Measurements from ENCODE around the gene ASB6. TPM values are rescaled to one million over a fixed set of nuclear protein-coding genes. Genes with fewer than 3 reads are reported as not detected.

The ASB6 gene
- total RNA-seq, 6 donors from 2014 or later, result 15.4 to 51.3 (median 21.9) TPM

DNA sequence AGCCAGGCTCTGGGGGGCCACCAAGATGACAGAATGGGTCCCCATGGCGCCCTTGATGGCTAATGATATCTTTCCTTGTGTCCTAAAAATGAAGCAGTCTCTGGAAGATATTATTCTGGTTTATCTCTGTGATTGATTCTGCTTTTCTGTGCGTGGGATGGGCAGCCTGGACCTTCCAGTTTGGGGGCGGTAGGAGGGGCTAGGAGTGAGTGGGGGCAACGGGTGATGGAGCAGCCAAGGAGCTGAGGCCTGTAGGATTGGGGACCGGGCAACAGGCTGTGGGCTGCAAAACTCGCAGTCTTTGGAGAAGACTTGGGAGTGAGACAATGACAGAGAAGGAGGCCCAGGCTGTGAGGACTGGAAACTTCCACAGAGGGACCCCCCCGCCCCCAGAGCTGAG, 32.3 kb upstream of the ASB6 start:
- Histone ChIP-seq H3K36me3 (no peaks in the 10 kb centered on the region), H3K9me3 (no peaks in the 10 kb centered on the region), H3K4me3 (no peak overlapping the region), H3K27me3 (no peaks in the 10 kb centered on the region), H3K4me1 (no peaks in the 10 kb centered on the region), H3K27ac (no peak overlapping the region)
- 77 to 80% methylated on average over 7 of the region's 7 CpGs for WGBS, 2 donors
- no peak for ATAC-seq (ENCODE audit: low FRiP score in 2 of 2)
- DNase-seq, result no peak
- TF ChIP-seq, protein P1, sequence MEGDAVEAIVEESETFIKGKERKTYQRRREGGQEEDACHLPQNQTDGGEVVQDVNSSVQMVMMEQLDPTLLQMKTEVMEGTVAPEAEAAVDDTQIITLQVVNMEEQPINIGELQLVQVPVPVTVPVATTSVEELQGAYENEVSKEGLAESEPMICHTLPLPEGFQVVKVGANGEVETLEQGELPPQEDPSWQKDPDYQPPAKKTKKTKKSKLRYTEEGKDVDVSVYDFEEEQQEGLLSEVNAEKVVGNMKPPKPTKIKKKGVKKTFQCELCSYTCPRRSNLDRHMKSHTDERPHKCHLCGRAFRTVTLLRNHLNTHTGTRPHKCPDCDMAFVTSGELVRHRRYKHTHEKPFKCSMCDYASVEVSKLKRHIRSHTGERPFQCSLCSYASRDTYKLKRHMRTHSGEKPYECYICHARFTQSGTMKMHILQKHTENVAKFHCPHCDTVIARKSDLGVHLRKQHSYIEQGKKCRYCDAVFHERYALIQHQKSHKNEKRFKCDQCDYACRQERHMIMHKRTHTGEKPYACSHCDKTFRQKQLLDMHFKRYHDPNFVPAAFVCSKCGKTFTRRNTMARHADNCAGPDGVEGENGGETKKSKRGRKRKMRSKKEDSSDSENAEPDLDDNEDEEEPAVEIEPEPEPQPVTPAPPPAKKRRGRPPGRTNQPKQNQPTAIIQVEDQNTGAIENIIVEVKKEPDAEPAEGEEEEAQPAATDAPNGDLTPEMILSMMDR (IDR thresholded peaks at IDR 0.05), result no peak
- TF ChIP-seq POLR2AphosphoS5 (IDR thresholded peaks at IDR 0.05) (no peak), POLR2A (IDR thresholded peaks at IDR 0.05) (no peak), EP300 (IDR thresholded peaks at IDR 0.05) (no peak)

DNA sequence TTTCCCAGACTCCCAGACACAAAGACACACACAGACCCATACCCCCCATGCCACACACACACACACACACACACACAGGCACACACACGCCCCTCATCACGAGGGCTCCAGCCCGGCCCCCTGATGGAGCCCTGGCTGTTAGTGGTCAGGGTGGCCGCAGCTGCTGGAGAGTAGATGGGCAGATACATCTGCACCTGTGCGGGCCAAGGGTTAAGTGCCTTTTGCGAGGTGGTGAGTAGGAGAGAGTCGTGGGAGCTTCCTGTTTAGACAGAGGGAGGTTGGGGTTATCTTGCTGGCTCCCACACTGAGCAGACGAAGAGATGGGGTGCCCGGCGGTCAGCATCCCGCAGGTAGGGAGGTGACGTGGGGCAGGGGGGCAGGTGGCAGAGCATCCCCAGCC, 31.7 kb upstream of the ASB6 start:
- no peak overlapping the region for H3K27ac ChIP-seq
- ATAC-seq (ENCODE audit: low FRiP score in 2 of 2) (no peak), DNase-seq (no peak)
- no peaks in the 10 kb centered on the region for H3K4me1 ChIP-seq
- no peaks in the 10 kb centered on the region for H3K36me3 ChIP-seq
- WGBS, 2 donors, result 57 to 63% methylated on average over 7 to 12 of the region's 12 CpGs
- H3K4me3 ChIP-seq, result no peak overlapping the region
- no peaks in the 10 kb centered on the region for H3K27me3 ChIP-seq
- no peaks in the 10 kb centered on the region for H3K9me3 ChIP-seq
- TF ChIP-seq POLR2AphosphoS5 (IDR thresholded peaks at IDR 0.05) (no peak), POLR2A (IDR thresholded peaks at IDR 0.05) (no peak), EP300 (IDR thresholded peaks at IDR 0.05) (no peak)
- TF ChIP-seq, protein P1 (IDR thresholded peaks at IDR 0.05), result no peak

GRCh38 chr9:129672702-129673101, 30.8 kb upstream of the ASB6 start:
- H3K9me3 ChIP-seq, result no peaks in the 10 kb centered on the region
- H3K36me3 ChIP-seq, result no peaks in the 10 kb centered on the region
- H3K27me3 ChIP-seq, result peaks cover 0 to 2% (median 0%) of the 10 kb centered on the region in 4 donors
- H3K4me1 ChIP-seq, result no peaks in the 10 kb centered on the region
- no peak overlapping the region for H3K27ac ChIP-seq
- H3K4me3 ChIP-seq, result no peak overlapping the region
- 81% methylated on average over 8 of the region's 8 CpGs for WGBS, 2 donors
- no peak for ATAC-seq (ENCODE audit: low FRiP score in 2 of 2)
- DNase-seq, result no peak
- TF ChIP-seq EP300 (IDR thresholded peaks at IDR 0.05) (no peak), POLR2AphosphoS5 (IDR thresholded peaks at IDR 0.05) (no peak), POLR2A (IDR thresholded peaks at IDR 0.05) (no peak)
- TF ChIP-seq, protein P1 (IDR thresholded peaks at IDR 0.05), result no peak

DNA sequence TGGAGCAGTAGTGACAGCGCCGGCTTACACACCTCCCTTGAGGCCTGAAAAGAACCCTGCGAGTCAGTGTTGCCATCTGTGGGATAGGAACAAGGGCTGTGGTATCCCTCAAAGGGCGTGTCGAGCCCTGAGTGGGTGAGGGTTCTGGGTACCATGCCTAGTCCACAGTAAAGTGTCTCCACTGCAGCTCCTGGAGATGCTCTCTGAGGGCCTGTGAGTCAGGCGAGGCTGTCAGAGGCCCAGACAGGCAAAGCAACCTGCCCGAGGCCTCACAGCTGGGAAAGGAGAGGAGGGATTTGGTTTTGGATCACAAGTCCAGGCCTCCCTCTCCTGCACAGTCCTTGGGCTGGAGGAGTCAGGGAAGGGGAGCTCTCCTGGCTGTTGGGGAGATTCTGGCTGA, 29.6 kb upstream of the ASB6 start:
- H3K27me3 ChIP-seq, result peaks cover 0 to 9% (median 4%) of the 10 kb centered on the region in 4 donors

DNA sequence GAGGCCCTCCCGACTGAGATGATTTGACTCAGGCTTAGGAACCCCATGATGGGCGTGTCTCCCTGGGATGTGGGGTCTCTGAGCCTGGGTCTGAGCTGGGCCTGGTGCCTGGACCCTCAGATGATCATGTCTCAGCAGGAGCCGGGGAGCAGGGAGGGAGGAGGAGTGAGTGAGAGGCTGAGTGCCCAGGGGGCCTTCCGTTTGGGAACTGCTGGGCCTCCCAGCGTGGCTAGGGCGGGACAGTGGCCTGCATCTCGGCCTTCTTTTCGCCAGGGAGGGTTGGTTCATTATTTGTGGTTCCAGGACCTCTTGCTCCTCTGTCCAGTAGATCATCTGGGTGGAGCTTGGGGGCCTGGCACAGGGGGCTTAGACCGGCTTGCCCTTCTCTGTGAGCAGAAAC, 29.1 kb upstream of the ASB6 start:
- Histone ChIP-seq H3K4me3 (no peak overlapping the region), H3K27ac (no peak overlapping the region), H3K27me3 (peaks cover 0 to 14% (median 9%) of the 10 kb centered on the region in 4 donors), H3K36me3 (no peaks in the 10 kb centered on the region), H3K9me3 (no peaks in the 10 kb centered on the region), H3K4me1 (peaks cover 0 to 8% (median 5%) of the 10 kb centered on the region in 4 donors)
- TF ChIP-seq EP300 (IDR thresholded peaks at IDR 0.05), result no peak
- no peak for TF ChIP-seq POLR2AphosphoS5 (IDR thresholded peaks at IDR 0.05)
- TF ChIP-seq, protein P1 (IDR thresholded peaks at IDR 0.05), result no peak
- no peak for TF ChIP-seq POLR2A (IDR thresholded peaks at IDR 0.05)
- ATAC-seq (ENCODE audit: low FRiP score in 2 of 2) (no peak), DNase-seq (no peak)
- WGBS, 2 donors, result 67 to 81% methylated on average over 8 to 9 of the region's 9 CpGs

More for the DNA sequence above, 29.6 kb upstream of the ASB6 start:
- H3K36me3 ChIP-seq, result no peaks in the 10 kb centered on the region
- DNase-seq (no peak), ATAC-seq (ENCODE audit: low FRiP score in 2 of 2) (no peak)
- no peak overlapping the region for H3K27ac ChIP-seq
- H3K9me3 ChIP-seq, result no peaks in the 10 kb centered on the region
- TF ChIP-seq POLR2A (IDR thresholded peaks at IDR 0.05) (no peak), EP300 (IDR thresholded peaks at IDR 0.05) (no peak), POLR2AphosphoS5 (IDR thresholded peaks at IDR 0.05) (no peak)
- TF ChIP-seq, protein P1 (IDR thresholded peaks at IDR 0.05), result no peak
- H3K4me1 ChIP-seq, result peaks cover 0 to 4% (median under 1%) of the 10 kb centered on the region in 4 donors
- no peak overlapping the region for H3K4me3 ChIP-seq
- 78 to 100% methylated on average over 3 to 7 of the region's 7 CpGs for WGBS, 2 donors
